Mesendoderm (in vitro differentiated cells): ENCODE data around the gene CD44.

Source experiments
- DNase-seq: peaks from one replicate; pipeline ENCODE4 v3.0.0; 2013
- H2AK5ac ChIP-seq: 2 replicates; pipeline ENCODE4 v1.6.1; 2013; ENCODE audit warnings: low read length, inconsistent platforms
- H2BK120ac ChIP-seq: 2 replicates; pipeline ENCODE4 v1.6.1; 2013; ENCODE audit warnings: low read depth, mild to moderate bottlenecking, low read length, moderate library complexity, mixed read lengths
- H2BK15ac ChIP-seq: replicated peaks from 2 replicates; pipeline ENCODE4 v1.6.1; 2013; ENCODE audit warnings: low read depth, mild to moderate bottlenecking, moderate library complexity
- H2BK5ac ChIP-seq: 2 replicates; pipeline ENCODE4 v1.6.1; 2013; ENCODE audit warnings: low read length, inconsistent platforms
- H3K18ac ChIP-seq: 2 replicates; pipeline ENCODE4 v1.6.1; 2013; ENCODE audit warnings: mild to moderate bottlenecking, low read length, mixed read lengths
- H3K23ac ChIP-seq: one replicate; pipeline ENCODE4 v1.6.1; 2013; ENCODE audit warnings: low read length
- H3K27ac ChIP-seq: 2 replicates; pipeline ENCODE4 v1.5.1; 2013; ENCODE audit warnings: low read depth, mild to moderate bottlenecking, inconsistent platforms, low read length, moderate library complexity
- H3K27me3 ChIP-seq: 2 replicates; pipeline ENCODE4 v1.6.1; 2013; ENCODE audit warnings: low read length, control low read depth, mild to moderate bottlenecking, inconsistent platforms; ENCODE audit not compliant: insufficient read depth, poor library complexity
- H3K36me3 ChIP-seq: 2 replicates; pipeline ENCODE4 v1.6.1; 2013; ENCODE audit warnings: low read length, inconsistent platforms; ENCODE audit not compliant: control insufficient read depth, insufficient read depth
- H3K4ac ChIP-seq: one replicate; pipeline ENCODE4 v1.6.1; 2013; ENCODE audit warnings: low read depth, mild to moderate bottlenecking, low read length, moderate library complexity
- H3K4me1 ChIP-seq: 2 replicates; pipeline ENCODE4 v1.6.1; 2013; ENCODE audit warnings: low read depth, low read length, inconsistent platforms; ENCODE audit not compliant: control insufficient read depth
- H3K4me2 ChIP-seq: 2 replicates; pipeline ENCODE4 v1.6.1; 2013; ENCODE audit warnings: low read length
- H3K4me3 ChIP-seq: 2 replicates; pipeline ENCODE4 v1.5.1; 2013; ENCODE audit warnings: mild to moderate bottlenecking, low read length
- H3K56ac ChIP-seq: one replicate; pipeline ENCODE4 v1.6.1; 2013; ENCODE audit warnings: low read length
- H3K79me1 ChIP-seq: 2 replicates; pipeline ENCODE4 v1.6.1; 2013; ENCODE audit warnings: low read length, inconsistent platforms
- H3K79me2 ChIP-seq: 2 replicates; pipeline ENCODE4 v1.6.1; 2013; ENCODE audit warnings: mild to moderate bottlenecking, low read length; ENCODE audit not compliant: control insufficient read depth, insufficient read depth
- H3K9ac ChIP-seq: 2 replicates; pipeline ENCODE4 v1.6.1; 2013; ENCODE audit warnings: low read length, inconsistent platforms
- H4K5ac ChIP-seq: one replicate; pipeline ENCODE4 v1.6.1; 2013; ENCODE audit warnings: low read length
- H4K8ac ChIP-seq: one replicate; pipeline ENCODE4 v1.6.1; 2013; ENCODE audit warnings: low read depth, mild to moderate bottlenecking, control low read depth, low read length, moderate library complexity
- WGBS: extraction: QIAGEN DNeasy Blood & Tissue Kit; methylation state at CpG from one replicate; pipeline ENCODE4 v1.1.7; 2013; ENCODE audit warnings: low lambda C conversion rate, missing lambda C conversion rate; ENCODE audit not compliant: insufficient coverage; ENCODE audit errors: extremely low coverage; 5-methylcytosine and 5-hydroxymethylcytosine counted together

CD44 gene

DNA sequence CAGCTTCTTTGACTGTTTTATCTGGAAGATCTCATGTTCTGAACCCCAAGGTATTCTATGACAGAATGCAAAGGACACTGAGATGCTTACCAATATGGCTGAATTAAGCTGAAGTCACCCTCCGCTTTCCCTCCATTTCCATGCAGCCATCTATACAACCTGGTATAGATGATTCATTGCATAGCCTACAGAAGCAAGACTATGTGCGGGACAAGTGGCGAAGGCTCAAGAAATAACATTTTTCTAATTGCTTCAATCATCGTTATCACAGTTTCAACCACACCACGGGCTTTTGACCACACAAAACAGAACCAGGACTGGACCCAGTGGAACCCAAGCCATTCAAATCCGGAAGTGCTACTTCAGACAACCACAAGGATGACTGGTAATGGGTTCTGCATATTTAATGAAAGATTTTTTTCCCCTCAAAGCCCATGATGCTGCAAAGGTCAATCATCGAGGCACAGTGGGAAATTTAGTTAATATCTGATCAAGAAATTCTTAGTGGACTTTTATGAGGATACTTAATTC, 61.9 kb downstream of the CD44 start:
- H3K18ac ChIP-seq, result no peak overlapping the region

GRCh38 chr11:35204614-35205013, 65.6 kb downstream of the CD44 start:
- no peak overlapping the region for H4K5ac ChIP-seq
- H3K23ac ChIP-seq, result no peak overlapping the region
- H3K9ac ChIP-seq, result no peak overlapping the region
- no peak overlapping the region for H3K27ac ChIP-seq
- no peaks in the 10 kb centered on the region for H3K27me3 ChIP-seq
- no peak overlapping the region for H3K18ac ChIP-seq
- no peaks in the 10 kb centered on the region for H3K36me3 ChIP-seq
- no peak overlapping the region for H2BK120ac ChIP-seq
- no peak overlapping the region for H4K8ac ChIP-seq
- H3K4ac ChIP-seq, result no peak overlapping the region
- DNase-seq, result no peak
- H2BK5ac ChIP-seq, result no peak overlapping the region
- no peak overlapping the region for H3K56ac ChIP-seq
- H2BK15ac ChIP-seq, result no peak overlapping the region
- no CpG with 5 or more reads among the region's 5 CpGs for WGBS
- no peak overlapping the region for H3K4me2 ChIP-seq
- no peaks in the 10 kb centered on the region for H3K4me1 ChIP-seq
- no peak overlapping the region for H3K4me3 ChIP-seq
- no peaks in the 10 kb centered on the region for H3K79me2 ChIP-seq
- no peak overlapping the region for H2AK5ac ChIP-seq
- no peaks in the 10 kb centered on the region for H3K79me1 ChIP-seq

More for the DNA sequence above, 61.9 kb downstream of the CD44 start:
- H3K79me2 ChIP-seq, result no peaks in the 10 kb centered on the region
- H3K4me1 ChIP-seq, result no peaks in the 10 kb centered on the region
- no peak overlapping the region for H3K9ac ChIP-seq
- no peak overlapping the region for H3K23ac ChIP-seq
- H3K4ac ChIP-seq, result no peak overlapping the region
- H3K79me1 ChIP-seq, result no peaks in the 10 kb centered on the region
- H3K4me2 ChIP-seq, result no peak overlapping the region
- no peak overlapping the region for H3K27ac ChIP-seq
- H2BK120ac ChIP-seq, result no peak overlapping the region
- no peak overlapping the region for H2AK5ac ChIP-seq
- DNase-seq, result no peak
- H4K5ac ChIP-seq, result no peak overlapping the region
- no peak overlapping the region for H2BK15ac ChIP-seq
- H3K27me3 ChIP-seq, result no peaks in the 10 kb centered on the region
- no peak overlapping the region for H3K56ac ChIP-seq
- H4K8ac ChIP-seq, result no peak overlapping the region
- no CpG with 5 or more reads among the region's 7 CpGs for WGBS
- no peak overlapping the region for H2BK5ac ChIP-seq
- H3K4me3 ChIP-seq, result no peak overlapping the region
- no peaks in the 10 kb centered on the region for H3K36me3 ChIP-seq

DNA sequence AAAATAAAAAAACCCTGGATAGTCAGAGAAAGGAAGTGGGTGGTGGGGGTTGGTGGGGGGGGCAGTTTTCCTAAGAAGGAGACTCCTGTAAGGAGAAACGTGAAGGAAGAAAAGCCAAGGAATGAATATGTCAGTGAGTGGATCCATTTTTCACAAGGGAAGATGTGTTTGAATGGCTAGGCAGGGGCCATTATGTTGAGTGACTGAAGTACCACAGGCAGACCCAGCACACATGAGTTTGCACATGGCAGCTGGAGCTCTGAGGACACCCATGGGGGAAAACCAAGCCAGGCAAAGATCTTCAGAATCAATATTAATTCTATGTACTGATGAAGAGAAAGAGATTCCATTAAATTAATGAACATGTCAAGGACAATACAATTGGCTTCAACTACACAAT, 67.6 kb downstream of the CD44 start:
- Histone ChIP-seq H3K4me2 (no peak overlapping the region), H3K9ac (no peak overlapping the region), H4K5ac (no peak overlapping the region), H2BK120ac (no peak overlapping the region), H4K8ac (no peak overlapping the region), H2BK15ac (no peak overlapping the region), H3K23ac (no peak overlapping the region), H3K4ac (no peak overlapping the region), H2BK5ac (no peak overlapping the region), H3K4me3 (no peak overlapping the region), H3K79me1 (no peaks in the 10 kb centered on the region), H3K18ac (no peak overlapping the region), H2AK5ac (no peak overlapping the region), H3K56ac (no peak overlapping the region), H3K27me3 (no peaks in the 10 kb centered on the region), H3K79me2 (no peaks in the 10 kb centered on the region), H3K36me3 (no peaks in the 10 kb centered on the region), H3K27ac (no peak overlapping the region), H3K4me1 (no peaks in the 10 kb centered on the region)
- WGBS, result no CpG with 5 or more reads among the region's 1 CpG
- DNase-seq, result no peak

DNA sequence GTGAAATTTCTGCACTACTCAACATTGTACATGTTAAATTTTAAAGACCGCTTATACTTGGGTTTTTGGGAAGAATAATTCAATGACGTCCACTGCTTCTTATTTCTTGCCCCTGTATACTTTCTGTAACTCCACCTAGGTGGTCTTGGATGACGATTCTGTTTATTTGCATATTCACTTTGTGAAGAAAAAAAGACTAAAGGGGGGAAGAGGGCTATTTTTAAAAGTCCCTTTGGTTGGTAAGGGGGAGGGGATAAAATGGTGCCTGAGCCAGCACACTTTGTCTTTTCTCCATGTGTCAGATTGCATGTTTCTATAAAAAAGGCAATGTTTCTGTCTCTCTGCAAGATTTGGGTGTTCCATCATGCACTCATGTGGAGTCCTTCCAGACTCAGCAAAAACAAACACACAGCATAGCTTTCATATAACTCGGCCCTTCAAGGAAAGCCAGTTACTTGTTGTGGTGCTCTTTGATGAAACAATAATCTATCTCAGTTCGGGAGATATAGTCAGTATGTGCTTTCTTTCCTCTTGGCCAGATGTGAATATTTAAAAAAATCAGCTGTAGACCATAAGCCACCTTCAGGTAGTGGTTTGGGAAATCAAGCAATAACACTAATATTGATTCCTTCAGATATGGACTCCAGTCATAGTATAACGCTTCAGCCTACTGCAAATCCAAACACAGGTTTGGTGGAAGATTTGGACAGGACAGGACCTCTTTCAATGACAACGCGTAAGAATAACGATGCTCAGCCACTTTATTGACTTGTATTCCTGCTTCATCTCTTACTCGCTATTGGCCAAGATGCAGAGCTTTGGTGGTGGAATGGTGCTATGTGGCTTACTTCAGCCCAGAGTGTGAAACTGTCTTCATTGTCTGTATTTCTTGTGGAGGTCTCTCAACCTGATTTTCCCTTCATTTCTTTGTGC, 68.8 kb downstream of the CD44 start:
- H3K79me2 ChIP-seq, result no peaks in the 10 kb centered on the region
- H3K4me3 ChIP-seq, result no peak overlapping the region
- H3K27ac ChIP-seq, result no peak overlapping the region
- H4K5ac ChIP-seq, result no peak overlapping the region
- no peak overlapping the region for H4K8ac ChIP-seq
- H2AK5ac ChIP-seq, result no peak overlapping the region
- no peaks in the 10 kb centered on the region for H3K36me3 ChIP-seq
- no peaks in the 10 kb centered on the region for H3K4me1 ChIP-seq
- H3K23ac ChIP-seq, result no peak overlapping the region
- WGBS, result no CpG with 5 or more reads among the region's 10 CpGs
- DNase-seq, result no peak
- H2BK5ac ChIP-seq, result no peak overlapping the region
- H3K9ac ChIP-seq, result no peak overlapping the region
- H2BK120ac ChIP-seq, result no peak overlapping the region
- H2BK15ac ChIP-seq, result no peak overlapping the region
- no peak overlapping the region for H3K56ac ChIP-seq
- H3K4me2 ChIP-seq, result no peak overlapping the region
- no peaks in the 10 kb centered on the region for H3K27me3 ChIP-seq
- no peak overlapping the region for H3K4ac ChIP-seq
- no peak overlapping the region for H3K18ac ChIP-seq
- H3K79me1 ChIP-seq, result no peaks in the 10 kb centered on the region

DNA sequence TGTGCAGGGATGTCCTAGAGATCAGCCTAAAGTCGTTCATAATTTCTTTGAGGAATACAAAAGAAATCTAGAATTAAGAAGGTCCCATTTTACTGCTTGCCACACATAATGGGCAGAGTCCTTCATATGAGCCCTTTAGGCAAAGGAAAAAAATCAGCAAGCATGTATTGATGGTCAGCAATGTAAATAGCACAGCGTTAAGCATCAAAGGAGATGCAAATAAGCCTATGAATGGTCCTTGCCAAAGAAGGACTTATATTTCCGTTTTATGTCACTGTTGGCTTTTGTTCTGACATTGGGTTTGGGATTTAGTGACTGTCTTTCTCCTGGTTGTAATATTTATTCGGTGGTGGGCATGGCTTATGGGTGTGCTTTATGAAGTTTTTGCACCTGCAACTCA, 69.8 kb downstream of the CD44 start:
- Histone ChIP-seq H3K23ac (no peak overlapping the region), H3K4me1 (no peaks in the 10 kb centered on the region), H2AK5ac (no peak overlapping the region), H4K5ac (no peak overlapping the region), H3K9ac (no peak overlapping the region), H3K56ac (no peak overlapping the region), H3K36me3 (no peaks in the 10 kb centered on the region), H3K79me2 (no peaks in the 10 kb centered on the region), H2BK15ac (no peak overlapping the region), H3K27me3 (no peaks in the 10 kb centered on the region), H3K18ac (no peak overlapping the region), H3K4me3 (no peak overlapping the region), H3K79me1 (no peaks in the 10 kb centered on the region), H2BK120ac (no peak overlapping the region), H3K4ac (no peak overlapping the region), H2BK5ac (no peak overlapping the region), H4K8ac (no peak overlapping the region), H3K27ac (no peak overlapping the region), H3K4me2 (no peak overlapping the region)
- DNase-seq, result no peak
- WGBS, result no CpG with 5 or more reads among the region's 4 CpGs
